ENCODE results near the gene CLCNKB.

The CLCNKB gene

GRCh38 chr1:16095447-16095846 is 51.9 kb downstream of the CLCNKB start:
- no peak for DNase-seq (ENCODE audit: low read depth)

GRCh38 chr1:16099412-16099811 is 55.8 kb downstream of the CLCNKB start:
- DNase-seq (ENCODE audit: low read depth): no peak

DNA sequence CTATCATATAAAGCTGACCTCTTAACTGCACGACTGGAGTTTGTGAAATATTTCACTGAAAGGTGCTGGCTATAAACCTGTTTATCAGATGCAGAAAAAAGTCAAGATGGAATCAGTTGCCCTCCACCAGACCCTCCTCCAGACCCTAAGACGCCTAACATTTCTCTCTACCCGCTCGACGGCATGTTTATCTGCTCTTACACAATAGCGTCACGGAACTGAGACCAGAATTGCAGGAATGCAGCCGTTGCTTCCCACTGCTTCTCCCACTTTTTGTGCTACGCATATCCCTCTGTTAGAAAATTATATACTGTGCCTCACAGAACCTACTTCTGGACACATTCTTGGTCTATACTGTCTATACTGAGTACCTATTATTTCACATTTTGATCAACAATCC is 58.0 kb downstream of the CLCNKB start:
- no peak for DNase-seq (ENCODE audit: low read depth)

Measured in activated gamma-delta T cell treated with anti-CD3 and anti-CD28 coated beads, Interleukin-2, amount 50 U/mL, for 16 hours (primary cell).